B cell (primary cell): ENCODE data around the gene PCNX3. TPM values are rescaled to one million over a fixed set of nuclear protein-coding genes. Genes with fewer than 3 reads are reported as not detected.

Source experiments
- ATAC-seq: fragments of 200-7000 bp; cut with Tn5 transposase; one replicate; pipeline ENCODE4 v1.10.0; 2021; ENCODE audit warnings: low read depth, mild to moderate bottlenecking, moderate number of reproducible peaks, moderate library complexity
- CTCF ChIA-PET: fragments of 350-600 bp; sonication (Branson Sonifier 250); formaldehyde crosslinking; loops from one replicate; lab custom pipeline; 2021; ENCODE audit warnings: antibody characterized with exemption, inconsistent platforms; lab: Charles Lee
- POLR2A ChIA-PET: fragments of 350-600 bp; sonication (Branson Sonifier 250); formaldehyde crosslinking; loops from one replicate; lab custom pipeline; 2021; ENCODE audit warnings: antibody characterized with exemption; lab: Charles Lee
- DNase-seq: peaks from one replicate; pipeline ENCODE4 v3.0.0; 2013
- H2AFZ ChIP-seq: 2 replicates; pipeline ENCODE4 v1.6.1; 2012; ENCODE audit warnings: mild to moderate bottlenecking, low read depth, low read length; ENCODE audit not compliant: insufficient read depth, poor library complexity, severe bottlenecking
- H3K27ac ChIP-seq, 2 donors: 1 replicate in 1 of 2; 2 replicates in 1 of 2; pipeline ENCODE4 v1.5.1; 2012 to 2013; ENCODE audit warnings: low read length in 2 of 2, mild to moderate bottlenecking in 2 of 2, moderate library complexity in 1 of 2
- H3K27me3 ChIP-seq, 4 experiments: fragments of 200-600 bp in 1 of 4; sonication (generic) in 1 of 4; replicated peaks in 1 of 4; 1 replicate in 2 of 4; 2 replicates in 2 of 4; pipeline versions ENCODE4 v1.6.1 to v1.7.0; 2013 to 2016; ENCODE audit warnings: low read length in 3 of 4, mild to moderate bottlenecking in 2 of 4, mixed read lengths in 1 of 4, moderate library complexity in 1 of 4; ENCODE audit not compliant: insufficient read depth in 4 of 4, control insufficient read depth in 3 of 4; ENCODE audit errors: control extremely low read depth in 1 of 4
- H3K36me3 ChIP-seq, 2 experiments: replicated peaks in 1 of 2; 1 replicate in 1 of 2; 2 replicates in 1 of 2; pipeline versions ENCODE4 v1.6.1 to v1.7.1; 2013; ENCODE audit warnings: low read length in 1 of 2; ENCODE audit not compliant: insufficient read depth in 2 of 2, control insufficient read depth in 1 of 2; ENCODE audit errors: control extremely low read depth in 1 of 2, extremely low read depth in 1 of 2
- H3K4me1 ChIP-seq, 2 donors: fragments of 200-600 bp in 1 of 2; sonication (generic) in 1 of 2; 1 replicate in 1 of 2; 2 replicates in 1 of 2; pipeline versions ENCODE4 v1.5.1 to v1.6.1; 2013 to 2017; ENCODE audit warnings: low read length in 2 of 2; ENCODE audit not compliant: control insufficient read depth in 2 of 2, insufficient read depth in 2 of 2
- H3K4me2 ChIP-seq: replicated peaks from 2 replicates; pipeline ENCODE3; 2012; ENCODE audit warnings: mild to moderate bottlenecking, low read depth, low read length; ENCODE audit not compliant: poor library complexity, severe bottlenecking
- H3K4me3 ChIP-seq, 5 experiments: fragments of 200-600 bp in 1 of 5; sonication (generic) in 1 of 5; 1 replicate in 3 of 5; 2 replicates in 2 of 5; pipeline versions ENCODE4 v1.5.1 to v1.7.0; 2011 to 2016; ENCODE audit warnings: low read length in 4 of 5, mild to moderate bottlenecking in 4 of 5, low read depth in 2 of 5, control low read depth in 1 of 5, moderate library complexity in 1 of 5; ENCODE audit not compliant: insufficient read depth in 1 of 5; ENCODE audit errors: control extremely low read depth in 1 of 5, extremely low read depth in 1 of 5
- H3K79me2 ChIP-seq: fragments of 200-600 bp; sonication (generic); one replicate; pipeline ENCODE4 v1.6.0; 2016; ENCODE audit warnings: low read length; ENCODE audit not compliant: control insufficient read depth, insufficient read depth
- H3K9ac ChIP-seq: fragments of 200-600 bp; sonication (generic); 2 replicates; pipeline ENCODE4 v1.6.1; 2017; ENCODE audit warnings: mild to moderate bottlenecking, low read length, moderate library complexity
- H3K9me3 ChIP-seq, 3 donors: one replicate each; pipeline versions ENCODE4 v1.6.1 to v1.7.1; 2013; ENCODE audit warnings: low read length in 2 of 3; ENCODE audit not compliant: control insufficient read depth in 2 of 3, insufficient read depth in 1 of 3; ENCODE audit errors: control extremely low read depth in 1 of 3
- H4K20me1 ChIP-seq: 2 replicates; pipeline ENCODE4 v1.6.0; 2012; ENCODE audit warnings: mild to moderate bottlenecking, low read length; ENCODE audit not compliant: insufficient read depth, control insufficient read depth, poor library complexity, severe bottlenecking
- H3K27ac Mint-ChIP-seq: one replicate; pipeline ENCODE4 v1.8.0; 2021; ENCODE audit warnings: mixed read lengths
- H3K27me3 Mint-ChIP-seq: one replicate; pipeline ENCODE4 v1.8.0; 2021; ENCODE audit warnings: mixed read lengths
- H3K4me1 Mint-ChIP-seq: one replicate; pipeline ENCODE4 v1.8.0; 2021; ENCODE audit warnings: mixed read lengths
- H3K4me3 Mint-ChIP-seq: one replicate; pipeline ENCODE4 v1.8.0; 2021; ENCODE audit warnings: mixed read lengths
- H3K9me3 Mint-ChIP-seq: one replicate; pipeline ENCODE4 v1.8.0; 2022; ENCODE audit warnings: mixed read lengths; ENCODE audit not compliant: insufficient read depth
- EZH2 ChIP-seq: IDR thresholded peaks from 2 replicates; pipeline ENCODE4 v1.6.1; 2012; ENCODE audit warnings: borderline replicate concordance, low read depth, mild to moderate bottlenecking, moderate library complexity, low read length; ENCODE audit not compliant: insufficient read depth, poor library complexity, severe bottlenecking
- WGBS: methylation state at CpG from one replicate; pipeline ENCODE4 v1.1.5; 2013; ENCODE audit warnings: missing lambda C conversion rate; ENCODE audit not compliant: insufficient coverage; 5-methylcytosine and 5-hydroxymethylcytosine counted together
- intact Hi-C: fragments of 100-400 bp; cut with micrococcal nuclease; formaldehyde crosslinking; loops from one replicate; pipeline ENCODE4 v1.10.0; 2022
- polyA plus RNA-seq: library from polyadenylated mRNA; depleted of rRNA; stranded (reverse); fragments of >200 nt; gene quantifications from 2 replicates; pipeline ENCODE4 v1.2.3, GENCODE V29; 2012
- total RNA-seq, 2 donors: library from RNA; stranded (reverse); fragments of 120-200 nt in 1 of 2; gene quantifications; 1 replicate in 1 of 2; 2 replicates in 1 of 2; pipeline versions ENCODE4 v1.2.3 to v1.2.4, GENCODE V29; 2013 to 2022
- TF ChIP-seq, protein P1 (sequence below): fragments of 200-600 bp; IDR thresholded peaks from one replicate; pipeline ENCODE4 v1.8.0; 2022; ENCODE audit warnings: antibody characterized with exemption, mild to moderate bottlenecking

The PCNX3 gene
- total and polyA plus RNA-seq, 2 donors (not counting 1 experiment from before 2014, with no cell fraction given): 61.5 to 62.8 TPM

DNA sequence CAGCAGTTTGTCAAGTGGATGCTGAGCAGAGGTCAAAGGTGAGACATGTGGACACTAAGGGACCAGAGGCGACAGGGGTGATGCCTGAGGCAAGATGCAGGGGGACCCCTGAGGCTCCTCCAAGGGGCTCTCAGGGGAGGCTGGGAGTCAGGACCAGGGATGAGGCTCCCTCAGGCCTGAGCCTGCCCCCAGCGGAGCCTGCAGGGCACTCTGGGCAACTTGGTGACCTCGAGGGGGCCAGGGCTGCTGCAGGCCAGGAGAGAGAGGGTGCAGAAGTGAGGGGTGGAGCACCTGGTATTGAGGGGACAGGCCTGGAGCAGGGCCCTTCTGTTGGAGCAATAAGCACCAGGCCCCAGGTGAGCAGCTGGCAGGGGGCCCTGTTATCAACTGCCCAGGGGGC, 33.6 kb upstream of the PCNX3 start:
- Histone ChIP-seq H3K4me3 (no peak overlapping the region), H2AFZ (no peak overlapping the region), H3K9me3 (no peaks in the 10 kb centered on the region), H3K4me2 (no peak overlapping the region), H3K79me2 (peaks cover under 1% of the 10 kb centered on the region), H3K27ac (peak overlapping the region in 1 of 2 donors; percentile 16), H3K27me3 (no peaks in the 10 kb centered on the region), H3K4me1 (peaks cover 10 to 25% of the 10 kb centered on the region in 2 donors), H3K36me3 (peaks cover 6 to 61% of the 10 kb centered on the region in 2 experiments), H3K9ac (no peak overlapping the region), H4K20me1 (peaks cover 15% of the 10 kb centered on the region)
- intact Hi-C loops: no loop called here
- Mint-ChIP-seq H3K27me3 (no peaks in the 10 kb centered on the region), H3K4me3 (no peak overlapping the region), H3K4me1 (peaks cover 29% of the 10 kb centered on the region), H3K27ac (peak overlapping the region; percentile 4), H3K9me3 (no peaks in the 10 kb centered on the region)
- TF ChIP-seq, protein P1, sequence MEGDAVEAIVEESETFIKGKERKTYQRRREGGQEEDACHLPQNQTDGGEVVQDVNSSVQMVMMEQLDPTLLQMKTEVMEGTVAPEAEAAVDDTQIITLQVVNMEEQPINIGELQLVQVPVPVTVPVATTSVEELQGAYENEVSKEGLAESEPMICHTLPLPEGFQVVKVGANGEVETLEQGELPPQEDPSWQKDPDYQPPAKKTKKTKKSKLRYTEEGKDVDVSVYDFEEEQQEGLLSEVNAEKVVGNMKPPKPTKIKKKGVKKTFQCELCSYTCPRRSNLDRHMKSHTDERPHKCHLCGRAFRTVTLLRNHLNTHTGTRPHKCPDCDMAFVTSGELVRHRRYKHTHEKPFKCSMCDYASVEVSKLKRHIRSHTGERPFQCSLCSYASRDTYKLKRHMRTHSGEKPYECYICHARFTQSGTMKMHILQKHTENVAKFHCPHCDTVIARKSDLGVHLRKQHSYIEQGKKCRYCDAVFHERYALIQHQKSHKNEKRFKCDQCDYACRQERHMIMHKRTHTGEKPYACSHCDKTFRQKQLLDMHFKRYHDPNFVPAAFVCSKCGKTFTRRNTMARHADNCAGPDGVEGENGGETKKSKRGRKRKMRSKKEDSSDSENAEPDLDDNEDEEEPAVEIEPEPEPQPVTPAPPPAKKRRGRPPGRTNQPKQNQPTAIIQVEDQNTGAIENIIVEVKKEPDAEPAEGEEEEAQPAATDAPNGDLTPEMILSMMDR: no peak
- TF ChIP-seq EZH2: no peak
- CTCF ChIA-PET: interaction anchor here (1.5 to 2.6 kb wide), 3 partner anchors 10 to 42 kb away, joined by 3 to 7 read pairs (median 7); partner anchors contain the start of gene FAM89B
- no peak for DNase-seq
- no peak for ATAC-seq
- WGBS: 94% methylated on average over 3 of the region's 3 CpGs
- POLR2A ChIA-PET: interaction anchor here (1.3 kb wide), 1 partner anchor 28 kb away, joined by 4 read pairs; no protein-coding TSS in a partner anchor

DNA sequence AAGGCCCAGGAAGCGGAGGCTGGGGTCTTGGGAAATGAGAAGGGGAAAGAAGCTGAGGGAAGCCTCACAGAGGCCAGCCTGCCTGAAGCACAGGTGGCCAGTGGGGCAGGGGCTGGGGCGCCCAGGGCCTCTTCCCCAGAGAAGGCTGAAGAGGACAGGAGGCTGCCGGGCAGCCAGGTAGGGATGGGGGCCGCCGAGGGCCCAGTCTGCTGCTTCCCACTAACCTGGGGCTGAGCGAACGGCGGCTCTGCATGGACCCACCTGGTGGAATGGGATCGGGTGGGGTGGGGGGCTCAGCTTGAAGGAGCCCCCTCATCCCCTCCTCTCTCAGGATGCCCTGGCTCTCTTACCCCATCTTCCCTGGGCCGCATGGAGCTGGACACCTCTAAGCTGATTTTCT, 32.0 kb upstream of the PCNX3 start:
- H3K4me1 Mint-ChIP-seq: peaks cover 29% of the 10 kb centered on the region
- no peaks in the 10 kb centered on the region for H3K27me3 Mint-ChIP-seq
- Histone ChIP-seq H3K9me3 (no peaks in the 10 kb centered on the region), H3K4me1 (peaks cover 16 to 26% of the 10 kb centered on the region in 2 donors), H4K20me1 (peaks cover 9% of the 10 kb centered on the region), H3K36me3 (peaks cover 6 to 56% of the 10 kb centered on the region in 2 experiments), H3K79me2 (no peaks in the 10 kb centered on the region), H3K27me3 (no peaks in the 10 kb centered on the region), H2AFZ (no peak overlapping the region), H3K9ac (no peak overlapping the region), H3K27ac (no peak overlapping the region), H3K4me2 (no peak overlapping the region), H3K4me3 (no peak overlapping the region)
- H3K9me3 Mint-ChIP-seq: no peaks in the 10 kb centered on the region
- ATAC-seq (no peak), DNase-seq (no peak)
- no peak overlapping the region for H3K4me3 Mint-ChIP-seq
- no peak overlapping the region for H3K27ac Mint-ChIP-seq
- ChIA-PET CTCF (interaction anchor here (0.9 to 1.0 kb wide), 2 partner anchors 10 to 12 kb away, joined by 3 to 6 read pairs; no protein-coding TSS in a partner anchor), POLR2A (no interaction called here)
- intact Hi-C loops: no loop called here
- WGBS: 100% methylated on average over 6 of the region's 10 CpGs
- TF ChIP-seq, protein P1: no peak
- TF ChIP-seq EZH2: no peak
